Mesothelial cell of epicardium (in vitro differentiated cells): Measurements from ENCODE around the gene SDC4. TPM values are rescaled to one million over a fixed set of nuclear protein-coding genes. Genes with fewer than 3 reads are reported as not detected.

Experiments used
- DNase-seq, 2 experiments: peaks; one replicate each; pipeline ENCODE4 v3.0.0; 2021; ENCODE audit warnings: low spot score in 2 of 2; ENCODE audit not compliant: unreplicated experiment in 2 of 2
- H3K27ac Mint-ChIP-seq: 2 replicates; pipeline ENCODE4 v1.8.0; 2021; ENCODE audit warnings: mixed read lengths
- H3K27me3 Mint-ChIP-seq: 2 replicates; pipeline ENCODE4 v1.8.0; 2021; ENCODE audit warnings: low read depth, mixed read lengths
- H3K36me3 Mint-ChIP-seq: 2 replicates; pipeline ENCODE4 v1.8.0; 2021; ENCODE audit warnings: mixed read lengths
- H3K4me1 Mint-ChIP-seq: 2 replicates; pipeline ENCODE4 v1.8.0; 2021; ENCODE audit warnings: mixed read lengths
- H3K4me3 Mint-ChIP-seq: 2 replicates; pipeline ENCODE4 v1.8.0; 2021; ENCODE audit warnings: mild to moderate bottlenecking, moderate library complexity, mixed read lengths
- H3K9me3 Mint-ChIP-seq: 2 replicates; pipeline ENCODE4 v1.8.0; 2021; ENCODE audit warnings: mixed read lengths
- CTCF ChIP-seq: fragments of 200-600 bp; sonication (generic); IDR thresholded peaks from one replicate; pipeline ENCODE4 v1.5.0; 2021; ENCODE audit warnings: antibody characterized with exemption; ENCODE audit not compliant: unreplicated experiment
- total RNA-seq: library from RNA; stranded (reverse); gene quantifications from 3 replicates; pipeline ENCODE4 v1.2.1, GENCODE V29; 2021

The SDC4 gene
- total RNA-seq, 1 donor from 2014 or later = 46.7 TPM

GRCh38 chr20:45293041-45294002 is 54.9 kb downstream of the SDC4 start:
- Mint-ChIP-seq H3K27me3 (peaks cover 46% of the 10 kb centered on the region), H3K27ac (peak overlapping the region; percentile 16), H3K9me3 (no peaks in the 10 kb centered on the region), H3K4me1 (no peaks in the 10 kb centered on the region), H3K4me3 (peak overlapping the region; percentile 63), H3K36me3 (no peaks in the 10 kb centered on the region)
- DNase-seq = peak; percentile 66 to 89
- peak; percentile 94 for TF ChIP-seq CTCF

GRCh38 chr20:45292343-45292742 is 55.9 kb downstream of the SDC4 start:
- H3K4me1 Mint-ChIP-seq = no peaks in the 10 kb centered on the region
- H3K27ac Mint-ChIP-seq = no peak overlapping the region
- no peaks in the 10 kb centered on the region for H3K9me3 Mint-ChIP-seq
- no peaks in the 10 kb centered on the region for H3K36me3 Mint-ChIP-seq
- DNase-seq = no peak
- peaks cover 48% of the 10 kb centered on the region for H3K27me3 Mint-ChIP-seq
- peak overlapping the region; percentile 63 for H3K4me3 Mint-ChIP-seq
- TF ChIP-seq CTCF = no peak

- no peaks in the 10 kb centered on the region for H3K9me3 Mint-ChIP-seq
- no peak overlapping the region for H3K27ac Mint-ChIP-seq
- no peaks in the 10 kb centered on the region for H3K36me3 Mint-ChIP-seq
- no peaks in the 10 kb centered on the region for H3K4me1 Mint-ChIP-seq
- no peak for DNase-seq
- no peak overlapping the region for H3K4me3 Mint-ChIP-seq
- TF ChIP-seq CTCF = no peak
- peaks cover 48% of the 10 kb centered on the region for H3K27me3 Mint-ChIP-seq
Observed at GRCh38 chr20:45291526-45291925, 56.7 kb downstream of the SDC4 start.

- H3K27me3 Mint-ChIP-seq = peaks cover 45% of the 10 kb centered on the region
- peak; percentile 89 for TF ChIP-seq CTCF
- no peaks in the 10 kb centered on the region for H3K4me1 Mint-ChIP-seq
- no peak overlapping the region for H3K27ac Mint-ChIP-seq
- peak; percentile 52 to 82 for DNase-seq
- no peak overlapping the region for H3K4me3 Mint-ChIP-seq
- no peaks in the 10 kb centered on the region for H3K36me3 Mint-ChIP-seq
- H3K9me3 Mint-ChIP-seq = no peaks in the 10 kb centered on the region
Observed at GRCh38 chr20:45290677-45291355, 57.4 kb downstream of the SDC4 start.

- no peak for TF ChIP-seq CTCF
- H3K4me1 Mint-ChIP-seq = no peaks in the 10 kb centered on the region
- peaks cover 47% of the 10 kb centered on the region for H3K27me3 Mint-ChIP-seq
- H3K4me3 Mint-ChIP-seq = no peak overlapping the region
- no peaks in the 10 kb centered on the region for H3K36me3 Mint-ChIP-seq
- DNase-seq = no peak
- H3K27ac Mint-ChIP-seq = no peak overlapping the region
- H3K9me3 Mint-ChIP-seq = no peaks in the 10 kb centered on the region
Observed at GRCh38 chr20:45289942-45290676, 58.1 kb downstream of the SDC4 start.
